ENCODE results near the gene ARFGEF2. TPM values are rescaled to one million over a fixed set of nuclear protein-coding genes. Genes with fewer than 3 reads are reported as not detected.
A peak's percentile ranks its signal among the peaks of the same experiment; 100 is the strongest.
"Not testable (repeated sequence)": the region's sequence is repeated elsewhere in the genome, so short reads cannot be mapped to it uniquely, and the experiment has no call there.

ARFGEF2 gene
- total RNA-seq, 2 donors from 2014 or later, result 23.6 to 24.7 TPM

DNA sequence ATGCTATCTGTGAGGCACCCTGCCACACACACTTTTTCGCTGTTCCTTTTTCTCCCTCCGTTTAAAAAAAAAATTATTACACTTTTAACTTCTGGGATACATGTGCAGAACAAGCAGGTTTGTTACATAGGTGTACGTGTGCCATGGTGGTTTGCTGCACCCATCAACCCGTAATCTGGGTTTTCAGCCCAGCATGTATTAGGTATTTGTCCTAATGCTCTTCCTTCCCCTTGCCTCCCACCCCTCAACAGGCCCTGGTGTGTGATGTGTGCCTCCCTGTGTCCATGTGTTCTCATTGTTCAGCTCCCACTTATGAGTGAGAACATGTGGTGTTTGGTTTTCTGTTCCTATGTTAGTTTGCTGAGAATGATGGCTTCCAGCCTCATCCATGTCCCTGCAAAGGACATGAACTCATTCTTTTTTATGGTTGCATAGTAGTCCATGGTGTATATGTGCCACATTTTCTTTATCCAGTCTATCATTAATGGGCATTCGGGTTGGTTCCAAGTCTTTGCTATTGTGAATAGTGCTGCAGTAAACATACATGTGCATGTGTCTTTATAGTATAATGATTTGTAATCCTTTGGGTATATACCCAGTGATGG, 12.9 kb downstream of the ARFGEF2 start:
- not testable (repeated sequence) for ATAC-seq; H3K9me3 Mint-ChIP-seq; H3K36me3 Mint-ChIP-seq; DNase-seq (ENCODE audit: low spot score in 2 of 2)
- H3K27ac Mint-ChIP-seq, result peak overlapping the region in 1 of 2 donors; percentile 75

DNA sequence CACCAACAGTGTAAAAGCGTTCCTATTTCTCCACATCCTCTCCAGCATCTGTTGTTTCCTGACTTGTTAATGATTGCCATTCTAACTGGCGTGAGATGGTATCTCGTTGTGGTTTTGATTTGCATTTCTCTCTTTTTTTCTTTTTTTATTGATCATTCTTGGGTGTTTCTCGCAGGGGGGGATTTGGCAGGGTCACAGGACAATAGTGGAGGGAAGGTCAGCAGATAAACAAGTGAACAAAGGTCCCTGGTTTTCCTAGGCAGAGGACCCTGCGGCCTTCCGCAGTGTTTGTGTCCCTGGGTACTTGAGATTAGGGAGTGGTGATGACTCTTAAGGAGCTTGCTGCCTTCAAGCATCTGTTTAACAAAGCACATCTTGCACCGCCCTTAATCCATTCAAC, 13.5 kb downstream of the ARFGEF2 start:
- peak overlapping the region in 1 of 2 donors; percentile 75 for H3K27ac Mint-ChIP-seq
- H3K9me3 Mint-ChIP-seq, ATAC-seq: not testable (repeated sequence)

DNA sequence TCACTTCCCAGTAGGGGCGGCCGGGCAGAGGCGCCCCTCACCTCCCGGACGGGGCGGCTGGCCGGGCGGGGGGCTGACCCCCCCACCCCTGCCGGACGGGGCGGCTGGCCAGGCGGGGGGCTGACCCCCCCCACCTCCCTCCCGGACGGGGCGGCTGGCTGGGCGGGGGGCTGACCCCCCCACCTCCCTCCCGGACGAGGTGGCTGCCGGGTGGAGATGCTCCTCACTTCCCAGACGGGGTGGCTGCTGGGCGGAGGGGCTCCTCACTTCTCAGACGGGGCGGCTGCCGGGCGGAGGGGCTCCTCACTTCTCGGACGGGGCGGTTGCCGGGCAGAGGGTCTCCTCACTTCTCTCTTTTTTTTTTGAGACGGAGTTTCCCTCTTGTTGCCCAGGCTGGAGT, 14.7 kb downstream of the ARFGEF2 start:
- not testable (repeated sequence) for ATAC-seq; H3K27ac Mint-ChIP-seq; H3K9me3 Mint-ChIP-seq; DNase-seq (ENCODE audit: low spot score in 2 of 2); H3K36me3 Mint-ChIP-seq

More for the DNA sequence above, 13.5 kb downstream of the ARFGEF2 start:
- not testable (repeated sequence) for H3K36me3 Mint-ChIP-seq; DNase-seq (ENCODE audit: low spot score in 2 of 2)

DNA sequence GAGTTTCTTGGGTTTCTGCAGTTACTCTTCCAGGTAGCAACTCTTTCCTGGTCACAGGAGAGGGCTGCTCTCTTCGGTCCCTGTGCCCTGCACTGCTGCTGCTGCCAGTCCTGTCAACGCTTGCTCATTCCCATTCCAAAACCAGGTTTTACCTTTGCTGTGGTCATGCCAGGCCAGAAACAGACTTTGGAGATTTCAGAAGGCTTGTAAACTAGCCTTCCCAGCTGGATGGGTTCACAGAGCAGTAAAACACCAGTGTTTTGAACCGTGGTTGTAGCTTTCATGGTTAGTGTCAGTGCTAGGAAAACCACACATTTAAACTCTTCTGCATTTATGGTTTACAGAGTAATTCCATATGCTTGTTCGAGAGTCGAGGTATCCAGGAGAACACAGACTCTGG, 16.2 kb downstream of the ARFGEF2 start:
- H3K27ac Mint-ChIP-seq, result no peak overlapping the region

DNA sequence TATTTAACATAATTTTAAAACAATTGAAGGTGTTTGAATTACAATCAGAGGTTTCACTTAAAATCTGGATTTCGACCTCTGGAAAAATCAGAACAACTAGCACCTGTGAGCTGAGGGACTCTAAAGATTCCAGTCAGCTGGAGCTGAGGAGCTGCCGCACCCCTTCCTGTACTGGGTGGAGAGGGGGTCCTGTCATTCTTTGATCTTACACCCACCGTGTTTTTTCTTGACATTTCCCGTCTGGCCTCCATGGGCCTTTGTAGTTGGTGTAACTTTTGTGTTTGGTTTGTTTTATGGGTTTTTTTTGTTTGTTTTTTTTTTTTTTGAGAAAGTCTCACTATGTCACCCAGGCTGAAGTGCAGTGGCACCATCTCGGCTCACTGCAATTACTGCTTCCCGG, 17.2 kb downstream of the ARFGEF2 start:
- DNase-seq (ENCODE audit: low spot score in 2 of 2), result no peak
- H3K27ac Mint-ChIP-seq, result no peak overlapping the region
- no peaks in the 10 kb centered on the region for H3K9me3 Mint-ChIP-seq
- ATAC-seq, result no peak
- H3K36me3 Mint-ChIP-seq, result no peaks in the 10 kb centered on the region

More for the DNA sequence above, 16.2 kb downstream of the ARFGEF2 start:
- H3K9me3 Mint-ChIP-seq, result no peaks in the 10 kb centered on the region
- no peaks in the 10 kb centered on the region for H3K36me3 Mint-ChIP-seq
- no peak for ATAC-seq
- DNase-seq (ENCODE audit: low spot score in 2 of 2), result no peak

DNA sequence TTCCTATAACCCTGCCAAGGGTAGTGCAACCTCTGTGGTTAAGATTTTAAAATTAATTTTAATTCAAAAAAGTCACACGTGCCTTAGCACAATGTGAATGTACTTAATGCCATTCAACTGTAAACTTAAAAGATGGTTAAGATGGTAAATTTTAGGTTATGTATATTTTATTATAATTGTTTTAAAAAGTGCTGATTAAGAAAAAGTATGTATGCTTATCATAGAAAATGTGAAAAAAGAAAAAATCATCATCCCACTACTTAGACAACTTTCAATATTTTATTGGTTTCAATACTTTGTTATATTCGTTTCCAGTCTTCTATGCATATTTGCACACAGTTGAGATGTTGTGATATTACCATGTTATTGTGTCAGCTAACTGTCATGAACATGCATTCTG, 18.7 kb downstream of the ARFGEF2 start:
- Mint-ChIP-seq H3K36me3 (no peaks in the 10 kb centered on the region), H3K27ac (no peak overlapping the region), H3K9me3 (no peaks in the 10 kb centered on the region)
- no peak for DNase-seq (ENCODE audit: low spot score in 2 of 2)
- ATAC-seq, result no peak

DNA sequence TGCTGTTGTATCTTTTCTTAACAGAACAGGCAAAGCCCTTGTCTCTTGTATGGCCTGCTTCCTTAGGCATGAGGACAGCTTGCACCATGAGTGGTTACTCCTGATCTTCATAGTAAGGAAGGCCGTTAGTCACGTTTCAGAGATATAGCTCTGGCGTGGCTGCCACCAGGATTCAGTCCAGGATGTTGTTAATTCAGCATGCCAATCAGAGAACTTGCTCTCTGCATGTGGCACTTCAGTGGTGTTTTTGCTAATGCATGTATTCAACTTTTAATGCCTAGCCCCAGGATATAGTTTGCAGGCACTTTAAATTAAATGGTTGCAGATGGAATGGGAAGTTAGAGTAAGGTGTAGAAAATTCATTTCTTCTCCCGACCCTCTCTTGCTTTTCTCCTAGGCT, 20.0 kb downstream of the ARFGEF2 start:
- Mint-ChIP-seq H3K36me3 (no peaks in the 10 kb centered on the region), H3K27ac (no peak overlapping the region), H3K9me3 (no peaks in the 10 kb centered on the region)
- no peak for ATAC-seq
- no peak for DNase-seq (ENCODE audit: low spot score in 2 of 2)

DNA sequence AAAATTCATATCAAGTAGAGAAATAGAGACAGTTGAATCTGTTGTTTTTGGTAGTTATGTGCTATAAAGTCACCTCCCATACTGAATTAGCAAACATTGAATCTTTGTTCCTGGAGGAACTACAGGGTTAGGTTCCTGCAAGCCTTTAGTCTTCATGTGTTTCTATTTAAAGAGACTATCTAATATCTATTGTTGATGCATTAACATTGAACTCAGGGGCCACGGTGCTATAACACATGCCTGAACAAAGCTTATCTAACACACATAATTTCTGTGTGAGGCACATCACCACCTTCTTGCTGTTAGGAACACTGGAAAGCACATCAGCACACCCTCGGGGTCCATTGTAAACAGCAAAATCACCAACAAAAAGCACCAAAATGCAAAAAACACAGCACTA, 21.2 kb downstream of the ARFGEF2 start:
- H3K9me3 Mint-ChIP-seq, result no peaks in the 10 kb centered on the region
- no peak for ATAC-seq
- H3K36me3 Mint-ChIP-seq, result no peaks in the 10 kb centered on the region
- H3K27ac Mint-ChIP-seq, result no peak overlapping the region
- DNase-seq (ENCODE audit: low spot score in 2 of 2), result no peak

DNA sequence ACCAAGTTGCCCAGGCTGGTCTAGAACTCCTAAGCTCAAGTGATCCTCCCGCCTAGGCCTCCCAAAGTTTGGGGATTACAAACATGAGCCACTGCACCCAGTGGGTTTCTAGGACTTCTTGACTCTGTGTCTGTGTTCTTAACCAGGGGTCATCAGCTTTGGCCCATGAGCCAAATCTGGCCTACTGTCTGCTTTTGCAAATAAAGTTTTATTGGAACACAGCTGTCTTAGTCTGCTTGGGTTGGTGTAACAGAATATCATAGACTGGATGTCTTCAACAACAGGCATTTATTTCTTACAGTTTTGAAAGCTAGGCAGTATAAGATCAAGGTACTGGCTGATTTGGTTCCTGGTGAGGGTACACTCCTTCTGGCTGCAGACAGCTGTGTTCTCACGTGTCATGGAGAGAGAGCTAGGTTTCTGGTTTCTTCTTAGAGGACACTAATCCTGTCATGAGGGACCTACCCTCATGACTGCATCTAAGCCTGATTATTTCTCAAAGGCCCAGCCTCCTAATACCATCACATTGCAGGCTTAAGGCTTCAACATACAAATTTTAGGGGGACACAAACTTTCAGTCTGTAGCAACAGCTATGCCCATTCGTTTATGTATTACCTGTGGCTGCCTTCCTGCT, 23.3 kb downstream of the ARFGEF2 start:
- no peaks in the 10 kb centered on the region for H3K36me3 Mint-ChIP-seq
- peak overlapping the region in 1 of 2 donors; percentile 50 for H3K27ac Mint-ChIP-seq
- DNase-seq (ENCODE audit: low spot score in 2 of 2), result no peak
- no peak for ATAC-seq
- H3K9me3 Mint-ChIP-seq, result no peaks in the 10 kb centered on the region

DNA sequence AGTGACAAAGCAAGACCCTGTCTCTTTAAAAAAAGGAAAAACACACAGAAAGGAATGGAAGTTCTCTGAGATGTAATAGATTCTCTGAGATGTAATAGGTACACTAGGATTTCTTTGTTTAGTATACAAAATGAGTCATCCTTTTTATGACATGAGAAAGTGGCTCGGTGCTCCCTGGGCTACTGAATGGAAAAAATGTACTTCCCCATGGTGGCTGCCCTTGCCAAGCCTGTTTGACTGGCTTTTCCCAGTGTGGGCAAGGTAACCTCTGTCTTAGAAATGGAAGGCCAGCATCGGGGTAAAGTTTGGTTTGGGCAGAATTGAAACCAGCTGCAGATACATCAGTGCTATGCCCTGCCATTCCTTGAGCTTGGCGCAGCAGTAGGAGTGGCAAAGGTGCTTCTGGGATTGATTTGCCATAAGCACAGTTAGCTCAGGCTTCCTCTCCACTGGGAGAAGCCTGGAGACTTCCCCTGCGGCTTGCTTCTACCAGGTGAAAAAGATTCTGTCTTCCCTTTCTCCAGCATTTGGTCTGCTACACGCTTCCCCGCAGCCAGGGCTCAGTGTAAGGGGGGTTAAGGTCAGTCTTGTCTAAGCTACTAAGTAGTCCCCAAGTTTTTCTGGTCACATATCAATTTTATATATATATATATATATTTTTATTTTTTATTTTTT, 24.5 kb downstream of the ARFGEF2 start:
- no peak for ATAC-seq
- H3K36me3 Mint-ChIP-seq, result no peaks in the 10 kb centered on the region

DNA sequence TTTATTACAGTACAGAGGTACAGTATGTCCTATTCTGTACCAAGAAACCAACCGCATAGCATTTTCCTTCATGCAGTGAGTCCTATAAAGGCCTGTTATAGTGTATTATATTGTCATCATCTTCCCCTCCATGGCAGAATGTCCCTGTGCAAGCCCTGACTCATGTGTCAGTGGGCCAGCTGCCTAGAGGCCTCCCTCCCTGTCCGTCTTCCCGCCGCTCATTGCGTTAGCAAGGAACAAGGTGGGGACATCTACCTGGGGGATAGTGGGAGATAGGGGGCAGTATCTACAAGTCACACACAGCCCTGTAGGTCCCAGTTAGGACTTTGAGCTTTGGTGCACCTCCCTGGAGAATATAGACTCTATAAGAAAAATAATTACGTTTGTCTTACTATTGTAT, 27.1 kb downstream of the ARFGEF2 start:
- DNase-seq (ENCODE audit: low spot score in 2 of 2) (no peak), ATAC-seq (no peak)
- Mint-ChIP-seq H3K27ac (no peak overlapping the region), H3K9me3 (no peaks in the 10 kb centered on the region), H3K36me3 (peaks cover 0 to 6% of the 10 kb centered on the region in 2 donors)

More for the DNA sequence above, 24.5 kb downstream of the ARFGEF2 start:
- peak overlapping the region in 1 of 2 donors; percentile 38 for H3K27ac Mint-ChIP-seq
- no peaks in the 10 kb centered on the region for H3K9me3 Mint-ChIP-seq
- DNase-seq (ENCODE audit: low spot score in 2 of 2), result no peak

DNA sequence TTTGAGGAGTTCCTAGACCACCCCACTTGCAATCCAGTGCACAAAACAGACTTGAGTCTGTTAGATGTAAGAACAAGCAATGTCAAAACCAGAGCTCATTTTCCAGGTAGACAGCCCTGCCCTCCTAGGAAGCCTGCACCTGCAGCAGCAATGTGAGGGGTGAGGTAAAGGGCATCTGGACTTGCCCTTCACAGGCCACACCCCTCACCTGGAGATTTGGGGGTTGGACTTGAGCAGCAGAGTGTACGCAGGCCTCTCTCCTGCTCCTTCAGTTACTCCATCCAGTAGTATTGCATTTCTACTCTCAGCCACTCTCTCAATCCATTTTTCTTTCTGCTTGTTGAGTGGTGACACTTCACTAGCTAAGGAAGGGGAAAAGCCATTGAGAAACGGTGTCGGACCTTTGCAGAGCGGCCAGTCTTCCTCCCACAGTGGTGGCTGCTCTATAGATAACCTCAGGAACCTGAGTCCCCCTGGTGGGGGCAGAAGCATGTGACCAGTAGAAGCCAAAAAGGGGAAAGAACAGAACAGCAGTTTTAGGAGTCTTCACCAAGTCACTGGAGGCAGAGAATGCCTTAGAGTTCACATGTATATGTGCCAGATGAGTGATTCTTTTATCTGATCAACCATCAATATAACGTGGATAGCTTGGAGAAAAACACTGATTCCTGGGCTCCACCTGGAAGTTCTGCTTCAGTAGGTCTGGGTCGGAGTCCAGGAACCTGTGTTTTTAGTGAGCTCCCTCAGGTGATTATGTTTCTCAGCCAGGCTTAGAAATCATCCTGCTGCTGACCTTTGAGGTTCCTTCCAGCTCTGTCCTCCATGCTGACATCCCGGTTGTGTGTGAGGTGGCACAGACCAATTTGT, 28.0 kb downstream of the ARFGEF2 start:
- H3K27ac Mint-ChIP-seq, result peak overlapping the region; percentile 14 to 31
- DNase-seq (ENCODE audit: low spot score in 2 of 2), result no peak
- no peaks in the 10 kb centered on the region for H3K9me3 Mint-ChIP-seq
- H3K36me3 Mint-ChIP-seq, result peaks cover 0 to 6% of the 10 kb centered on the region in 2 donors
- no peak for ATAC-seq

DNA sequence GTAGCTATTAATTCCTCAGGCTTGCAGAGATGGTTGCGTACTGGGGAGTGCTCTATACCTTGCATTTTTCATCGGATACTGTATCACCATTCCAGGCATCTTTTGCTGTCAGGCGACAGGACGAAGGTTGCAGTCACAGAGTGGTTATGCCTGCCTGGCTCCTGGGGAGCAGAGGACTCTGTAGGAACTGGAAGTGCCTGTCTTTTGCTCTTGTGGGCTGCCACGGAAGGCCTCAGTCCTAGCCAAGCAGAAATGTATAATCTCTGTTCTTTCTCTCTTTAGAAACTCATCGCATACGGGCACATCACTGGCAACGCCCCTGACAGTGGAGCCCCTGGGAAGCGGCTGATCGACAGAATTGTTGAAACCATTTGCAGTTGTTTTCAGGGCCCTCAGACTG, 29.5 kb downstream of the ARFGEF2 start:
- Mint-ChIP-seq H3K27ac (no peak overlapping the region), H3K36me3 (peaks cover 6% of the 10 kb centered on the region in 2 donors), H3K9me3 (no peaks in the 10 kb centered on the region)
- DNase-seq (ENCODE audit: low spot score in 2 of 2) (no peak), ATAC-seq (no peak)

DNA sequence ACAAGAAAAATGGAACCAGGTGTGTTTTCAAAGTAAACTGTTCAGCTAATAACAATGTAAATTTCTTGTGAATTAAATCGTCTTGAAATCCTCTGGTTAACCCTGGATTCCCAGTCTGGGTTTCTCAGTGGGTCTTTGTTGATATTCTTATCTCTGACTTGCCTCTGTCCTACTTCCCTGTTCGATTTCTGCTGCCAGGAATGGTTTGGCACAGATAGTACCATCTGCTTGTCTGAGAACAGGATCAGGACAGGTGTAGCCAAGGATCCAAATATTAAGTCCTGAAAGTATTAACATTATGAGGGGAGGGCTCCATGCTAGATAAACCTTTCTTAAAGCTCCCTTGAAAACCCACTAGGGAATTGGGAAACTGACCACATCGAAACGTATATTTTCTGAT, 30.1 kb downstream of the ARFGEF2 start:
- no peak for DNase-seq (ENCODE audit: low spot score in 2 of 2)
- H3K36me3 Mint-ChIP-seq, result peaks cover 6% of the 10 kb centered on the region in 2 donors
- no peak overlapping the region for H3K27ac Mint-ChIP-seq
- no peaks in the 10 kb centered on the region for H3K9me3 Mint-ChIP-seq
- no peak for ATAC-seq

DNA sequence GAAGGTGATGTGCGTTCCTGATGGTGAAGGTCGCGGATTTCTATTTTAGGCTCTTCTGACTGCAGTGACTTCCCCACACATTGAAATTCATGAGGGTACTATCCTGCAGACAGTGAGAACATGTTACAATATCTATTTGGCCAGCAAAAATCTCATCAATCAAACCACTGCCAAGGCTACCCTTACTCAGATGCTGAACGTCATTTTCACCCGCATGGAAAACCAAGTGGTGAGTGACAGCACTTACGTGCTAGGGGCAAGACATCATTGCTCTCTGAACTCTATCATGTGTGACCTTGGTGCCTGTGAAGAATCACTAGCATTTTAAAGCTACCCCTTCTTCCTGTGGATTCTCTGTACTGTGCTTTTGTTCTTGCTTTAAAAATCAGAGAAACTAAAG, 31.1 kb downstream of the ARFGEF2 start:
- ATAC-seq (no peak), DNase-seq (ENCODE audit: low spot score in 2 of 2) (no peak)
- no peaks in the 10 kb centered on the region for H3K9me3 Mint-ChIP-seq
- no peak overlapping the region for H3K27ac Mint-ChIP-seq
- peaks cover 6% of the 10 kb centered on the region in 2 donors for H3K36me3 Mint-ChIP-seq

DNA sequence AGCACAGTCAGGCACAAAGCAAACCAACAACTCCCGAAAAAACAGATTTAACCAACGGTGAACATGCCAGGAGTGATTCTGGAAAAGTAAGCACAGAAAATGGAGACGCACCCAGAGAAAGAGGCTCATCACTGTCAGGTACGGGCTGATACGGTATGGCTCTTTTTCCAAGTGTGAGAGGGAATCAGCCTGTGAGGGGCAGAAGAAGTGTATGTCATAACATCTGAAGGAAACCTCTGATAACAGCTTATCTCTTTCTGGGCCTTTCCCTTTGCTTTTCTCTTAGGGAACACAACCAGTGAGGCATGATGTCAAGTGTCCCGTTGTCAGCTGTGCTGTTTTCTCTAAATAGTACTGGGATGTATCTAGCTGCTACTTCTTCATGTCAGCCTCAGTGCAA, 32.1 kb downstream of the ARFGEF2 start:
- DNase-seq (ENCODE audit: low spot score in 2 of 2), result no peak
- no peak for ATAC-seq
- H3K9me3 Mint-ChIP-seq, result no peaks in the 10 kb centered on the region
- H3K27ac Mint-ChIP-seq, result peak overlapping the region in 1 of 2 donors; percentile 17
- peaks cover 6% of the 10 kb centered on the region in 2 donors for H3K36me3 Mint-ChIP-seq

DNA sequence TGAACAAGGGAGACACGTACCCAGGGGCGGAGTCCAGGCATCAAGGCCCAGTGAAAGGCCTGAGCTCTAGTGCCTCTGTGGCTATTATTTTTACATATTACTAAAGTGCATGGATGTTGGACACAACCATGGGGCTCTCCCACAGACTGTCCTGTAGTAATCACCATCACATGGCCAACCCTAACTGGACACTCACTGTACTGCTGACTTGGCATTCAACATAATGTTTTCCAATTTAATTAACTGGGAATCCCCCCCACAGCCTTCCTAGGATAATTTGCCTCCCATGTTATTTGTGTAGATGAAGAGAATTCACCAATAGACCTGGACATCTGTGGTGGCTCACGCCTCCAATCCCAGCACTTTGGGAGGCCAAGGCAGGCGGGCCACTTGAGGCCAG, 34.5 kb downstream of the ARFGEF2 start:
- DNase-seq (ENCODE audit: low spot score in 2 of 2) (no peak), ATAC-seq (no peak)
- Mint-ChIP-seq H3K9me3 (no peaks in the 10 kb centered on the region), H3K36me3 (peaks cover 6% of the 10 kb centered on the region in 2 donors), H3K27ac (peak overlapping the region; percentile 1 to 33)
